Cardiac atrium fibroblast (primary cell): ENCODE measurements around the gene ARL5A. TPM values are rescaled to one million over a fixed set of nuclear protein-coding genes. Genes with fewer than 3 reads are reported as not detected.

Experiments
- total RNA-seq: library from RNA; depleted of rRNA; stranded (reverse); fragments of >200 nt; gene quantifications from 2 replicates; pipeline ENCODE4 v1.2.3, GENCODE V29; 2015

The ARL5A gene, protein sequence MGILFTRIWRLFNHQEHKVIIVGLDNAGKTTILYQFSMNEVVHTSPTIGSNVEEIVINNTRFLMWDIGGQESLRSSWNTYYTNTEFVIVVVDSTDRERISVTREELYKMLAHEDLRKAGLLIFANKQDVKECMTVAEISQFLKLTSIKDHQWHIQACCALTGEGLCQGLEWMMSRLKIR
- total RNA-seq: 27.7 and 29.8 TPM in 2 replicates

DNA sequence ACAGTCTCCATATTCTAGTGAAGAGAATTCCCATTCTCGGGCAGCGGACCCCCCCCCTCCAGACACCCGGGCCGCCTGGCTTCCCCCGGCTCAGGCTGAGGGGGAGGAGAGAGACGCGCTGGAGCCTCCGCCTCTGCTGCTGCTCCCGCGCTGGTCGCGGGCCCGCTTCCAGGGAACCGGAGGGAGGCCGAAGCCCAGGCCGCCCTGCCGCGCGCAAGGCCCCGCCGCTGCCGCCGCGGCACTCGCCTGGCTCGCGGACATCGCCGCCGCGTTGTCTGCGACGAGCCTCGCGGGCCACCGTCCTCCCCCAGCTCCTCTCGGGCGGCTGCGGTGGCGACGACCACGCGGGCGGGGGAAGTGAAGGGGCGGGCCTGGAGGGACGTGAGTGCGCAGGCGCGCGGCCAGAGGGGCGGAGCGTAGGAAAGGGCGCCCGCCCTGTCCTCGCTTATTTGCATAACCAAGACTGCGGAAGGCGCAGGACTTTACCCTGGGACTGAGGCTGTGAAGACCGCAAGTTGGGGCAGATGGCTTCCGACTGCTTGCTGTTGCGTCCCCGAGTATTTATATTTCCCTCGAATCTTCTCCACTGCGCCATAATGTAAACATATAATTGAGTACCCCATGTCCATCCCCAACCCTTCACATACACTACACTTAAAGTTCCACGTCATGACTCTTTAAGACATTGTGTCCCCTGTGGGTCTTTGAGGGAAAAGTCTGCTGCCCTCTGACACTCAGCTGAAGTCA lies at the start of gene ARL5A:
Gene ARL5A, minus strand, starts transcription at position 279 of the 747 bp plus-strand sequence. Its CDS starts 245 bp downstream, at position 34.

Other genes with a start within 250 kb of the ARL5A start
- under 0.01 TPM in 2 replicates for gene NEB, start 93.9 kb downstream of the ARL5A start, total RNA-seq